Fibroblast of the aortic adventitia (primary cell): ENCODE measurements around the gene TMEM132D. TPM values are rescaled to one million over a fixed set of nuclear protein-coding genes. Genes with fewer than 3 reads are reported as not detected.

ENCODE experiments used
- DNase-seq: peaks from one replicate; pipeline ENCODE4 v3.0.0-alpha.2; 2010; ENCODE audit warnings: low read depth
- H3K4me3 ChIP-seq: 2 replicates; pipeline ENCODE4 v1.5.1; 2011; ENCODE audit warnings: low read depth, mild to moderate bottlenecking, control low read depth, low read length, moderate library complexity
- total RNA-seq: library from RNA; depleted of rRNA; stranded (reverse); fragments of >200 nt; gene quantifications from 2 replicates; pipeline ENCODE4 v1.2.3, GENCODE V29; 2012; ENCODE audit warnings: low replicate concordance
- TF ChIP-seq, protein P1 (sequence below): IDR thresholded peaks from 2 replicates; pipeline ENCODE4 v1.5.1; 2011; ENCODE audit warnings: mild to moderate bottlenecking, low read length, control low read depth, inconsistent platforms; ENCODE audit not compliant: insufficient read depth

The TMEM132D gene
- not detected in 2 replicates for total RNA-seq

DNA sequence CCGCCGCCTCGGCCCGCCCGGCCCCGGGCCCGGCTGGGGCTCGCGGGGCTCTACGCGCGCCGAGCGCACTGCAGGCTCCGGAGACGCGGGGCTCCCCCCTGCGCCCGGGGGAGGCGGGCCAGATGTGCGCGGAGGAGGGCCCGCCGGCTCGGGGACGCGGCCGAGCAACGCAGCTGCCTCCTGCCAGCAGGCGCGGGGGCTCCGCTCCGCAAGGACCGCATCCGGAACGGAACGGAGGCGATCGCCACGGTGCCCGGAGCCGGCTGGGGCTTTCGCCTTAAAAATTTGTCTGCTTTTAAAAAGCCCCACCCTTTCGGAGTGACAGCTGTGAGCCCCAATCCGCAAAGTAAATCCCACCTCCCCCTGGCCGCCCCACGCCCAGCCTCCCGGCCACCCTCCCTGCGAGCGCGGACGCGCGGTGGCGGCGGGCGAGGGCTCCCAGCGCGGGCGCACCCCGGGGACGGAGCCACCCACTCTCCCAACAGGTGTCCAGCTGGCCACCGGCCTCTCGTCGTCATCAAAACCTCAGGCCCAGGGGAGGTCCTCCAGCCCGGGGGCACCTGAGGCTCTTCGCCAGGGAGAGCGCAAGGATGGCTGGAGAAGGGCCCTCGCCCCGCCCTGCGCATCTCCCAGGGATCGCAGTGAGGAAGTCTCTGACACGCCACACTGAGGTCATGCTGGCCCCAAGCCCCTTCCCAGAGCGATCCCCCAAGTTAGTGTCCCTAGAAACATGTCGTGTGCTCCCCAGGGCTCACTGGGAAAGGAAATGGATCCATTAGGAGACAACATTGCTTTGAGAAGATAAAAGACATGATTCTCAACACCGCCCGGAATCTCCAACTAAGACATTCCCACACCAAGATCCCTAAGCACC lies at the start of gene TMEM132D:
Gene TMEM132D, minus strand, starts transcription at position 70 of the 874 bp plus-strand sequence.
- DNase-seq, result no peak
- TF ChIP-seq, protein P1, sequence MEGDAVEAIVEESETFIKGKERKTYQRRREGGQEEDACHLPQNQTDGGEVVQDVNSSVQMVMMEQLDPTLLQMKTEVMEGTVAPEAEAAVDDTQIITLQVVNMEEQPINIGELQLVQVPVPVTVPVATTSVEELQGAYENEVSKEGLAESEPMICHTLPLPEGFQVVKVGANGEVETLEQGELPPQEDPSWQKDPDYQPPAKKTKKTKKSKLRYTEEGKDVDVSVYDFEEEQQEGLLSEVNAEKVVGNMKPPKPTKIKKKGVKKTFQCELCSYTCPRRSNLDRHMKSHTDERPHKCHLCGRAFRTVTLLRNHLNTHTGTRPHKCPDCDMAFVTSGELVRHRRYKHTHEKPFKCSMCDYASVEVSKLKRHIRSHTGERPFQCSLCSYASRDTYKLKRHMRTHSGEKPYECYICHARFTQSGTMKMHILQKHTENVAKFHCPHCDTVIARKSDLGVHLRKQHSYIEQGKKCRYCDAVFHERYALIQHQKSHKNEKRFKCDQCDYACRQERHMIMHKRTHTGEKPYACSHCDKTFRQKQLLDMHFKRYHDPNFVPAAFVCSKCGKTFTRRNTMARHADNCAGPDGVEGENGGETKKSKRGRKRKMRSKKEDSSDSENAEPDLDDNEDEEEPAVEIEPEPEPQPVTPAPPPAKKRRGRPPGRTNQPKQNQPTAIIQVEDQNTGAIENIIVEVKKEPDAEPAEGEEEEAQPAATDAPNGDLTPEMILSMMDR, result no peak
- no peak within 1 kb of the TSS for H3K4me3 ChIP-seq

DNA sequence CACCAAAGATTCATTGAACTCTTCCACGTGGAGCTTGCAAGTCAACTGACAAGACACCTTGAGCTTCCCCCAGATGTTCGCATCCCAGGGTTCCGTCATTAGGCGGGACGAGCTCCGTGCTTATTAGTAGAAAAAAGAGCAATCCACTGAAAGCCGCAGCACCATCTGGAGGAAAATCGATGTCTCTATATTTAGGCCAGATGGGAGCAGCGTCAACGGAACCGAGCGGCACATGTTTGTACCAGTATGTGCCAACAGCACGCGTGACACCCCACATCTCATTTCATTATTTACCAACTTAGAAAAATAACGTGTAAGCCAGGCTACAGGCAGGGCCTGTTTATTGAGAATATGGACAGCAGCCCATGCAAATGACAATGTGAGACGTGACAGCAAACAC lies 45.8 kb upstream of the TMEM132D start:
- TF ChIP-seq, protein P1, result no peak
- H3K4me3 ChIP-seq, result no peak overlapping the region

DNA sequence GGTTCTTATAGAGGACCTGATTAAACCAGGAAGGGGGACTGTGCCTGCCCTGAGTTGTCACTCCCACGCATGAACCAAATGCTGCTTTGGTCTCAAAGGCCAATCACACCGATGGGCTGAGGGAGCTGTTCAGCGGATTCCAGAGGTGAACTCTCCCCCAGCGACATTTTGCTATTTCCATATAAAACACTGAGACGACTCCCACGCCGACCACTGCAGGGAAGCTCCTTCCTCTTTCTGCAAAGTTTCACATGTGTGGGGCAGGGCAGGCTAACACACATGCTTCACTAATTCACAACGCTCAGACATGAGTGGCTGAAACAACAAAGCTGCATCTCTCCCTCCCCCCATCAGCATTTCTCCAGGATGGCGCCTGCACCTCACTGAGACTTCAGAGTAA lies 37.8 kb upstream of the TMEM132D start:
- TF ChIP-seq, protein P1, result no peak
- no peak overlapping the region for H3K4me3 ChIP-seq
- no peak for DNase-seq

More for the DNA sequence above, 45.8 kb upstream of the TMEM132D start:
- DNase-seq, result no peak

DNA sequence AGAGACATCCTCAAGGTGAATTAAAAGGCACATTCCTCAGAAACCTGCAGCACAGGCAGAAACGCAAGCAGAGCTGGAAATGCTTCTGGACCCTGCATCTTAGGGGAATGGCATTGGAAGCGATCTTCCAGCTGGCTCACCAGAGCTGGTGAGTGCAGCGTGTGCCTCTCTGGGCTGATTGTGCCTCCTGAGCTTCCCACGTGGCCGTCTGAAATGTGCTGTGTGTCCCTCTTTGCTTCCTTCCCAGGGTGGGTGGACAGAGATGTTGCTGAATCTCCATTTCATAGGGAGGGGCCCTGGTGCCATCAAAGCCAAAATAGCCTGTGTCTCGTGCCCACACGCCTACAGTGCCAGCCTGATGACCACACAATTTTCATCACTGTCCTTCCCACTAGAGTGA lies 34.3 kb upstream of the TMEM132D start:
- TF ChIP-seq, protein P1, result no peak
- no peak for DNase-seq
- no peak overlapping the region for H3K4me3 ChIP-seq

DNA sequence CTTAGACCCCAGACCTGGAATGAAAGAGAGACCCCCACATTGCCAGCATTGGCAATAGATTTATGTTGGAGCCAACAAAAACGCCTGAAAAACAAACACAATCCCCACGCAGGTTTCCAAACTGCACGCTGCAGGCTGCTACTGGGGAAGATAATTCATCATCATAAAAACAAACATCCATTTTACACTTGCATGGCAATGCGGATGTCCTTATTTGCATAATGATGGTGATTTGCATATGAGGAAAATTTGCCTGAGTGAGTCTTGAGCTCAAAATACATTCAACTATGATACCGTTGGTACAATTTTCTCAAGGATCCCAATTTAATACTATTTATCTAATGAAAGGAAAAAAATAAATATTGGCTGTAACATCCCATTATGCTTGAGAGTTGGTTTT lies 33.6 kb upstream of the TMEM132D start:
- TF ChIP-seq, protein P1, result no peak
- no peak for DNase-seq
- H3K4me3 ChIP-seq, result no peak overlapping the region

DNA sequence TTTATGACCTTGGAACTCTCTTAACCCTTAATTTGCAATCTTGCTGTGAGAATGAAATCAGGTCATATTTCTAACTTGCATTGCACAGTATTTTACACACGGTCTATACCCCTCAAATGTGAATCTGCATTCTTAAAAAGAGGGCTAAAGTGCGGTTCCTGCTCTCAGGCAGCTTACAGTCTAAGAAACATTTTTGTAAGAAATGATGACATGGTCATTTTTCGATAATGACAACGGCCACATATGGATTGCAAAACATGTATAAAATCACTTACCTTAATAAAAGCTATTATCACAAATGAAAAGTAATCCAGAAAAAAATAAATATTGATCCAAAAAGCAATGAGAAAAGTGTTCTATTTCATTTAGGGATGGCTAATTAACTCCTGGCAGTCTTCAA lies 24.8 kb upstream of the TMEM132D start:
- no peak for DNase-seq
- no peak overlapping the region for H3K4me3 ChIP-seq
- TF ChIP-seq, protein P1, result no peak
